GM18520 (cell line): Measurements from ENCODE around the gene RIPPLY1.
A peak's percentile ranks its signal among the peaks of the same experiment; 100 is the strongest.
"Not testable (repeated sequence)": the region's sequence is repeated elsewhere in the genome, so short reads cannot be mapped to it uniquely, and the experiment has no call there.

ENCODE experiments used
- ATAC-seq: cut with Tn5 transposase; IDR thresholded peaks from one replicate; pipeline ENCODE4 v1.9.1; 2021; ENCODE audit not compliant: unreplicated experiment

Gene RIPPLY1

DNA sequence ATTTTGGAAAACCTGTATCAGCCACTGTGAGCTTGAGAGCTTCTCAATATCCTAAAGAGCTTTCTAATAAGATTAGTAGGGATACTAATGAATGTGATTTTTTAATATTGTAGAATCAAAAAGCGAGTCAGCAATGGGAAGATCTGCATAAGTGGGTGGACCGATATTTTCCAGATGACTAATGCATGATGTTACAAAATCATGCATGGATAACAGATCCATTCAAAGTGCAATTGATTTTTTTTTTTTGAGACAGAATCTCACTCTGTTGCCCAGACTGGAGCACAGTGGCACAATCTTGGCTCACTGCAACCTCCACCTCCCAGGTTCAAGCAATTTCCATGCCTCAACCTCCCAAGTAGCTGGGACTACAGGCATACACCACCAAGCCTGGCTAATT, 9.7 kb upstream of the RIPPLY1 start:
- no peak for ATAC-seq

DNA sequence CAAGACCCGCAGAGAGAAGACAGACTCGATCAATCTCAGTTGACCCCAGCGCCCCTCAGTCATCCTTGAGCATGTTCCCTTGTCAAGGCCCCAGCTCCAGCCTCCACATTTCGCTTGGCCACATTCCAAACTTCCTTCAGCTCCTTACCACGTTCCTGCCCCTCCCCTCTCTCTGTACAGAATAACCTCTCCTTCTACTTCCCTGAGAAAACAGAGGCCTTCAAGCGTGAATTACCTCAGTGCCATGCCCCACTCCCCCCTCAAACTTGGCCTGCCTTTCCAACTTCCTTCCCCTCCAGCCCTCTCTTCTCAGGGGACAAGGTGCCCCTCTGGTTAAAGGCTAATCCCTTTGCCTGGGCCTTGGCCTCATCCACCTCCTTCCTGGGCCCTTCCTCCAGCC, 3.2 kb upstream of the RIPPLY1 start:
- no peak for ATAC-seq

DNA sequence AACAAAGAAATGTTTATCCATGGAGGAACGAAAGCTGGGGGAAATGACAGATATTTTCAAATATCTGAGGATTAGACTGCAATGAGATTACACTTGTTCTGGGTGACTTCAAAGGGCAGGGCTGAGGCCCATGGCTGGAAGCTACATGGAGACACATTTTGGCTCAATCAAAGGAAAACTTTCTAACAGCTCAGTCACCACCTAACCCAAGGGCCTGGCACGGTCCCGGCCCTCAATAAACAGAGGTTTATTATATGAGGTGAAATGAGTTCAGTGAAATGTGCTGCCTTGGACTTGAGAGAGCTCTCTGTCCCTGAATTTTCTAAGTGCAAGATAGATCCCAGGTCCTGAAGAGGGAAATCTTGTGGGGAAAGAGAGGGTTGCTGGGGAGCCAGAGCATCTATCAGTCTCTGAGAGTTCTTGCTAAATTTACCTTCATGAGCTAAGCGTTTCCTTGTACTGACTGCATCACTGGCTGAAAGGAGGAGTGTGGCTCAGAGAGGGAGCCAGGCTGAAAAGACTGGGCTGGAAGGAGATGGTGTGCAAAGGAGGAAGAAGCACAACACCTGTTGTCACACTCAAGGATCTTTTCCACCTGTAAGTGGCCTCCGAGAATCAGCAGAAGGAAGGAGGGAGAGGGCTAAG, 2.0 kb upstream of the RIPPLY1 start:
- ATAC-seq, result no peak

DNA sequence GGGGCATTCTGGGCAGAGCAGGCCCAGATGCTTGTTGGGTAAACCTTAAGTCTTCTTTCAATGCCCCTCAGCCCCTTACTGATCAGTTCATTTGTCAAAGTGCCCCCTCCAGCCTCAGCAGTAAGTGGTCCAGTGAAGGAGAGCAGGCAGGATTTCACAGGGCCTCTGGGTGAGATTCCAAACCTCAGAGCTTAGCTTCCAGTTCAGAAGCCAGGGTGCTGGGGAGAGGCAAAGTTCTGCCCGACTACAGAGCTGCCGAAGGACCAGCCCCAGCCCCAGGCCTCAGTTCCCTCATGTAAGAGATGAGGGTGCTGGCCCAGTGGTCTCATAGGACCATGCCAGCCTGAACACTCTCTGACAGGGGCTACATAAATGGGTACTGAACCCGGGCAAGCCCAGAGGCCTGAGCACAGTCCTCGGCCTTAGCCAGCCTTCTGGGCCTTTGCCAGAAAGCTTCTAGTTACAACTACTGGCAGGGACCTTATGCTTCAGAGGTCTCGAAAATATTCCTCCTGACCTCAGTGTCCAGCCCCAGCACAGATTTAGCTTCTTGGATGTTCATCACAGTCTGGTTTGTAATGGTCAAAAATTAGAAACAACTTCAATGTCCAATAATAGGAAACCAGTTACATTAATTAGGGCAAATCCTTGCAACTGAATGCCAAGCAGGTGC, 851 bp upstream of the RIPPLY1 start:
- no peak for ATAC-seq

DNA sequence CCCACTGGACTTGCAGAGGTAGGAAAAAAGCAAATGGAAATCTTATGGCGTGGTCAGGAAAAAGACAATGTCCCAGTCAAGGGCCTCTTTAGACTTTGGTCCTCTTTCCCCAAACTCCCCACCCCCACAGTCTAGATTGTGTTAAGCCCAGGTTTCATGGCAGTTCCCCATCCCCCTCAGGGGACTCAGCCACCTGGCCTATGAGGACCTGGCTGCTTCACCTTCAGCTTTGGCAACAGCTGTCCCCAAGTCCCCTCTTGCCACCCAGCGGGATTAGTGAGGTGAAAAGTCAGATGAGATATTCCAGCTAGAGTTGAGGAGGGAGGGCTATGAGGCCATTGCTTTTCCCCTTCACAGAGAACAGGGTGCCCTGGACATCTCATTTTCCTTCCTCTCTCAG, 457 bp downstream of the RIPPLY1 start:
- ATAC-seq, result no peak

DNA sequence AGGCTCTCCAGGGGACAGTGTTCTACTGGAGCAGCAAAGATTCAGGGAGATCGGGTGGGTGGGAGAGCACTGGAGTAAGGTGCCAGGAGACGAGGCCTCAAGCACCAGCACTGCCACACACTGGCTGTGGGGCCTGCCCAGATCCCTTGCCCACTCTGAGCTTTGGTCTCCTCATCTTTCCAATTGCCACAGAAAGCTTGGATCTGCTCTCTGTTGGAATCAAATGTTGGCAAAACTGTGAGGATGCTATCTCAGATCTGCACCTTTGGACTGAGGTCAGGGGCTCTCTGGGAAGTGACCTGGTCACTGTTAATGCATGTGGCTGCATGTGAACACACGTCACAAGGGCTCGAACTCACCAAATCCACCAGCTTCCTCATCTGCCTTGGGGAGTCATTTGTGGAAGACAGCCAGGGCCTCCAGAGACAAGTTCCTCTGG, 1.3 kb downstream of the RIPPLY1 start:
- ATAC-seq, result no peak

DNA sequence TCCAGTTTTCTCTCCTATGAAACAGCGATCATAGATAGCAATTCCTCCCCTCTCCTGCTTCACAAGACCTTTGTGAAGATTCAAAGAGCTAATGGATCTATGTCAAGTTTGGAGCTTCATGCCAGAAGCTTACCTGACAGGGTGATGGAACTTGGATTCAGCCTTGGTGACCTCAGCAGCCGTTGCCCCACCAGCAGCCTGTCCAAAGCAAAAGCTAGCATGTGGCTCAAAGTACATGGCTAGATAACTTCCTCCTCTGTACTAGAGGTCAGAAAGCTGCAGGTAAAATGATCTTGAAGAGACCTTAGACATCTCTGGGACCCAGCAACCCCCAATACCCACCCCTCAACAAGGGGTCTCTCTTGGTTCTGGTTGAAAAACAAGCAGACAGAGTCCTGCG, 1.8 kb downstream of the RIPPLY1 start:
- ATAC-seq, result no peak

DNA sequence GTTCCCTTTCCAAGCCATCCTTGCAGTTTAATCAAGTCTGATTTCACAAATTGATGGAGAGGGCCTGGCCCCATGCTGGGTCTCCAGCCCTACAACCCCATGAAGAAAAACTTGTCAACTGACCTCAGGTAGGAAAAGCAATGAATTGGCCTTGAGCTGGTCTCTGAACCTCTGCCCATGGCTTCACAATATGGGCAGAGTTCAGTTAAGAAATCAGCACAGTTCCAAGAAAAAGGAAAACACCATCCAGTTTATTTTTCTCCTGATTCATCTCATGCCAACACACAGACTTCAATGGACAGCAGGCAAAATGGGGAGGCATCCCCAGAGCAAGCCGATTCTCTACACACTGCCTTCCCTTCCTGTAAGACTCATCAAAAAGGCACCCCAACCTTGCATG, 3.3 kb downstream of the RIPPLY1 start:
- ATAC-seq, result no peak

DNA sequence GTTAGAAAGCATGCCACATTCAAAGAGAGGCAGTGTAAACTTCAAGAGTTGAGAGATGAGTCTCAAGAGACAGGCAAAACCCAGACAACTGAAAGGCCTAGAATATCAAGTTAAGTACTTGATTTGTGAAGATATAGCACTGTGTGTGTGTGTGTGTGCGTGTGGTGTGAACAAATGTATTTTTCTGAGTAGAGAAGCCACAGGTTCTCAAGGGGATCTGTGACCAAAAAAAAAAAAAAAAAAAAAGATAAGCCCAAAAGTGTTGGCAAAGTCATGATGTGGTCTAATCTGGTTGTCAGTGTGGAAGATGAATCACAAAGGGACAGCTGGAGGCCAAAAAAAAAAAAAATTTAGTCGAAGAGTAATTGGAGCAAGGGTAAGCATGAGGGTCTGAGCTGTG, 3.9 kb downstream of the RIPPLY1 start:
- ATAC-seq, result no peak

DNA sequence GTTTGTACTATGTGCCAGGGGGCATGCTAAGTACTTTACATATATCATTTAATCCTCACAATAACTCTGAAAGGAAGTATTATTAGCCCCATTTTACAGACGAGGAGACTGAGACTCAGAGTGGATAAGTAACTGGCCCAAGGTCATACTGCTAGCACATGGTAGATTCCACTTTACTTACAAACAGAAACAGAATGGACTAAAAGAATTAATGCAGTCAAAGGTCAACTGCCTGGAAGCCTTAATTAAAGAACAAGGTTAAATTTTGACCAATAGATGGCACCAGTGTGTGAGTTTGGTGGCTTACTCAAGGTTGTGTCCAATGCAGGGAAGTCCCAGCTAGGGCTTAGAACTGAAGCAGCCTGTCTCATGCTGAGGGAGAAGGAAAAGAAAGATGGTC, 4.7 kb downstream of the RIPPLY1 start:
- peak; percentile 68 for ATAC-seq

DNA sequence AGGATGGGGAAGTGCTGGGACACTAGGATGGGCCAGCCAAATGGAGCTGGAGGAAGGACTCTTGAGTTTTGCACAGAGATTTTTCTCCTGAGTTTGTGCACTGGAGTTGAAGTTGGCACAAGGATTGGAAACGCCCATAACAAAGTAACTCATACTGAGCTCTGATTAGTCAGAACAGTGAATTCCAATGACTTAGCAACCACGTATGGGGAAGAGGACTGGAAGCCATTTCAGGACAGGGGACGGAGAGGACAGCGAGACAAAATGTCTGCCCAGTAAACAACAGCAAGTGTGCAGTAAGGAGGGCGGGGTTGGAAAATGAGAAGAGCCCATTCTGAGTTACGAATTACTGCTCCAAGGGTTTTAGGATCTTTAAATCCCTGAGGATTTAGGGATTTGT, 5.9 kb downstream of the RIPPLY1 start:
- no peak for ATAC-seq

DNA sequence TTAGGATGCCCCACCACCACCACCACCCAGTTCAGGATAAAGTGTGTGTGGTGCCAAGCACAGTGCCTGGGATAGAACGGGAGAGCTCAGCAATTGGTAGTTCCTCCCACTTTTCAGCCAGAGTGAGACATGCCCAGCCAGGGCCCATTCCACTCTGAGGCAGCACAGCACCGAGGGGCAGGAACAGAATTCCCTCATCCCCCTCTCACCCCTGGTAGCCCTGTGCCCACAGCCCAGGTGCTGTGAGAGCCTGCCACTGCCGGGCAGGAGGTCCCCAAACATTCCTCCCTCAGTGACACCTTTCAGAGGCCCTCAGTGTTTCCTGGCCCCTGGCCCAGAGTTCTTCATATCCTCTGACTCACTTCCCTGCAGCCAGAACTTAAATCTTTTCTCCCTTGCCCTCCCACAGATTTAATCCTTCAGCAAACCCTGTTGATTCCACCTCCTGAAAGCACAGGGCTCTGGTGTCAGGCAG, 8.1 kb downstream of the RIPPLY1 start:
- ATAC-seq, result no peak

DNA sequence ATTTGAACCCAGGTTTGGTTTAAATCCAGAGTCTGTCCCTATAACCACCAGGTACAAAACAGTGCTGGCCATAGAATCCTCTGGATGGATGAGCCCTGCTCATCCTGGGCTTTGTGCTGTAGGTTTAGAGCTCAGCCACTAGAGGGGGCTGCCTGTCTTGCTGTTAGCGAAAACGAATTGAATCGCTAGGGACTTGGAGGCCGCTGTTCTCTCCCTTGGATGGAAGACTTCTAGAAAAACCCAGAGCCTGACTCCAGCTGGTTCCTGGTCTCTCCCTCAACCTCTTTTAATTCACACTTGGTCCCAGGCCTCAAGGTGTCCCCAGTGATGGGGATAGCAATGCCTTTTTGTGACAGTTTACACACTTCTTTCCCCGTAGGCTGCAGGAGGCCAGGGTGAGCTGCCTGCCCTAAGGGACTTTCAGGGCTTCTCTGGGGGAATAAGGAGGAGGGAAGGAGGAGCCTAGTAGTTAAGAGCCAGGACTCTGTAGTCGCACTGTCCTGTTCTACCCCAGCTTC, 8.7 kb downstream of the RIPPLY1 start:
- peak; percentile 70 for ATAC-seq

DNA sequence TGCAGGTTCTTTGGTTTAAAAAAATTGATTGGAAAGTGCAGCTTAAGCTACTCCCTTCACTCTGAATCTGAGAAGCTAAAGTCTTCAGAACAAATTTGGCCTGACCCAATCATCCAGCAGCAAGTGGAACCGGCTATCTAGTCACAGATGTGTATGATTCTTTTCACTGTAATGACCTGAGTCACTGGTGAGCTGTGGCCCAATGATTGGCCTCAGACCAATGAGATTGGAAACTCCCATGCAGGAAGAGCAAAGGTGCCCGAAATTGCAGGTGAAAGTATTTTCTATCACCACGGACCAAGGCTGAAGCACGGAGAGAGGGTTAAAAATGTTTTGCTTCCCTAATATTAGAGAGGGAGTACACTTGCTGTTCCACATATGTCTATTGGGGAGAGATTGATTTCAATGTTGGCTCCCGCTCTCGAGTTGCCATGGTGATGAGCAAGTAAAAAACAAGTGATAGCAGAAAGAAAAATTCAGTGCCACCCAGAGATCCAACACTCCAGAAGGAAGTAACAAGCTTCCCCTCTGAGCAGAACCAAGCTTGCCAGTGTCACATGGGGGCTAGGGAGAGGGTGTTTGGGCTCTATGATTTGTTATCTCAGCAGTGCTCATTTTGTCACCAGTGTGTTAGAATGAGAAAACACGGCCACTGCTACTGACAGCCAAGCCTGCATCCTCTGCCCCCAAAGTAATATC, 11.2 kb downstream of the RIPPLY1 start:
- no peak for ATAC-seq

DNA sequence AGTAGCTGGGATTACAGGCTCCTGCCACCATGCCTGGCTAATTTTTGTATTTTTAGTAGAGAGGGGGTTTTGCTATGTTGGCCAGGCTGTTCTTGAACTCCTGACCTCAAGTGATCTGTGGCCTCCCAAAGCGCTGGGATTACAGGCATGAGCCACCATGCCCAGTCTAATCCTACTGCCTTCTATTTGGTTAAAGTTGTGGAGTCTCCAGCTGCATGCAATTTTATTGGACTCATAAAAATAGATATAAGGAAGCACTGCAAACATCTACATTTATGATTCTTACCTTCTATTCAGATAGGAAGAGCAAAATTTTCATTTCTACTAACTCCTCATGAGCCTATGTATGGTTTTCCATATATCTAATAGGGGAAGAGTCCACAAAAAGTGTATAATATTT, 13.7 kb downstream of the RIPPLY1 start:
- ATAC-seq, result no peak

DNA sequence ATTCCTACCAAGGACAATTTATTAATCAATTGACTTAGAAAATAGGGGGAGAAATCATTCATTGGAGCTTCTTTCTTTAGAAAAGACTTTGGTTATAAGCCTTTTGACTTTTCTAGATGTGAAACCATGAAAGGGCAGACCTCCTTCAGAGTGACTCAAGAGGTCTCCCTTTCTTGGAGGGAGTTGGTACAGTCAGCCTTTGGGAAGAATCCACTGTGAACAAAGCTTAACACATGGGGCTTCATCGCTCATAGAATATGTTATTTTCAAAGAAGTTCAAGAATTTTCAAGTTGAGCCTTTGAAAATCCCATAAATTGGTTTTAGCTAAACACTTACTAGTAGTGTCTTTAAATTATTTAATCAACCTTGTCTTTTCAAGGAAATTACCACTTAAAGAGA, 28.0 kb downstream of the RIPPLY1 start:
- ATAC-seq, result no peak

DNA sequence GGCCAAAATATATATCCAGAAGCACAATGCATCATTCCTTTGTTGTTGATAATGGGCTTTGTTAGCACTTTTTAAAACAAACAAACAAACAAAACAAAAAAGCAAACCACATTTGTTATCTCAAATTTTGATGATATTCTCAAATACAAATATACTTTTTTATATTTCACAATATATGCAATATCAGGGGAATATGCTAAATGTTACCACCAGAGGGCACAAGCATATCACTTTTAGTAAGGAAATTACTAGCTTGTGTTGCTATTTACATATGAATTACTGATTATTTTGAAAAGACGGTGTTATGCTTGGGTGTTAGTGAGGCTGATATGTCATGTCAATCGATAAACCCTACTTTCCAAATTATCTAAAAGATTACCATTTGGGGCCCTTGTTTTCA, 29.1 kb downstream of the RIPPLY1 start:
- ATAC-seq, result no peak

DNA sequence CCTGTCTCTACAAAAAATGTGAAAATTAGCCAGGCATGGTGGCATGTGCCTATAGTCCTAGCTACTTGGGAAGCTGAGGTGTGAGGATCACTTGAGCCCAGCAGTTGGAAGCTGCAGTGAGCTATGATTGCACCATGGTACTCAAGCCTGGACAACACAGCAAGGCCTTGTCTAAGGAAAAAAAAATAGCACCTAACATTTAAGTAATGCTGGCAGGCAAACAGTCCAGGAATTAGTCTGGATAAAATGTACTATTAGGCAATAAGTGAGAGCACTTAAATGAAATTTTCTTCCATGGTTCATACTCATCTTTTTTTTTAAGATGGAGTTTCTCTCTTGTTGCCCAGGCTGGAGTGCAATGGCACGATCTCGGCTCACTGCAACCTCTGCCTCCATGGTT, 30.3 kb downstream of the RIPPLY1 start:
- ATAC-seq, result not testable (repeated sequence)

DNA sequence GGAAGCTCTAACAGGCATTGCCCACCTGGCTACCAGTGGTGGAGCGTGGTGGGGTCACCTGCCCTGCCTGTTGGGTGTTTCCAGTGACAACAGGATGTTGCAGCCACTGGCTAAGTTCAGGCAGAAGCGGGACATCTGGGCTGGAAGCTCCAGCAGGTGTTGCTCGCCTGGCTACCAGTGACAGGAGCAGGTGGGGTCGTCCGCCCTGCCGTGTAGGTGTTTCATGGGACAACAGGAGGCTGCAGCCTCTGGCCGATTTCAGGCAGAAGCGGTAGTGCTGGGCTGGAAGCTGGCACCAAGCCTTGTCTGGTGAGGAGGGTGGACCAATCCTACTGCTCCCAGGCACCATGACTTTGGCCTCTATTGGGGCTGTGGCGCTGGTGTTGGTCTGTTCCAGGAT, 39.4 kb downstream of the RIPPLY1 start:
- no peak for ATAC-seq

DNA sequence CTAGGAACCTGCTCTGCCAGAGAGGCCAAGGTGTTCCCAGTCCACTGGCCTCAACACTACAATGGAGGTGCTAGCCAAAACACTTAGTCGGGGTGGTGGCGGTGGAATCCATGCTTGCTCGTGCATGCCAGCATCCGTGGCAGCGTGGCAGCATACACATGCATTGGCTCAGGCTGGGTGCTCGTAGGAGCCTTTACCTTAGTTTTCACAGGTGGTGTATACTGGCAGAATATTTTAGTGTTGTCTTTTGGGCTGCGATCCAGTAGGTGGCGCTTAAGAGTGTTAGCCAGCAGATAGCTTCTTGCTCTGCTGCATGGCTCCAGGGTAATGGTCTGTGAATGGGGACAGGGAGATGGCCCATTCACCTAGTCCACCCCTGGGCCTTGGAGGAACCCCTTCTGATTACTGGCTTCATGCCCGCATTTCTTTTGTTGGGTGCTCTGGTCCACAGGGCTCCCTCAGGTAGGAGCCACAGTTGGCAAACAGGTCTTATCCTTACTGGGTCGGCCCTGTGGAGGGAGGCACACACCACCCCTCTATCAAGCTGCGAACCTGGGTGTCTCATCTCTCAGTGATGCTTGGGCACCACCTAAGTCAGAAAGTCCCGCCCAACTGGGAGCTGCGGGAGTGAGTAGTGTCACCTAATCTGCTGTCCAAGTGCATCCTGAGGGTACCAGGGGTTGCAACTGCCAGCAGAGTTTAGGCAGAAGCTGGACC, 40.0 kb downstream of the RIPPLY1 start:
- no peak for ATAC-seq
